HepG2 (cell line): ENCODE results near the gene RIPOR3. TPM values are rescaled to one million over a fixed set of nuclear protein-coding genes. Genes with fewer than 3 reads are reported as not detected.

Experiments used
- GPBP1L1 ChIP-seq: sonication (generic); formaldehyde crosslinking; IDR thresholded peaks from 2 replicates; pipeline ENCODE4 v1.5.0; 2020; ENCODE audit warnings: mild to moderate bottlenecking, missing genetic modification reagents
- JUND ChIP-seq: sonication (generic); formaldehyde crosslinking; IDR thresholded peaks from 2 replicates; pipeline ENCODE4 v1.8.0; 2022; ENCODE audit warnings: mild to moderate bottlenecking, missing genetic modification reagents
- NBN ChIP-seq: fragments of 450-650 bp; conservative IDR thresholded peaks from 2 replicates; pipeline ENCODE4 v1.6.1; 2017
- NCOA2 ChIP-seq: sonication (generic); formaldehyde crosslinking; IDR thresholded peaks from 2 replicates; pipeline ENCODE4 v1.8.0; 2022; ENCODE audit warnings: inconsistent platforms
- THAP8 ChIP-seq: sonication (generic); formaldehyde crosslinking; IDR thresholded peaks from 2 replicates; pipeline ENCODE4 v1.5.1; 2020; ENCODE audit warnings: missing genetic modification reagents, mild to moderate bottlenecking, borderline replicate concordance
- ZHX2 ChIP-seq, 2 experiments: sonication (generic) in 1 of 2; formaldehyde crosslinking in 1 of 2; IDR thresholded peaks; 2 replicates each; pipeline versions ENCODE4 v1.6.1 to v1.9.0; 2014 to 2022; ENCODE audit warnings: antibody characterized with exemption in 1 of 2, borderline replicate concordance in 1 of 2, inconsistent platforms in 1 of 2, low read depth in 1 of 2, missing genetic modification reagents in 1 of 2
- ZNF407 ChIP-seq: sonication (generic); formaldehyde crosslinking; IDR thresholded peaks from one replicate; pipeline ENCODE4 v1.5.1; 2020; ENCODE audit warnings: mild to moderate bottlenecking, missing genetic modification reagents; ENCODE audit errors: not compliant biosample characterization
- ZNF597 ChIP-seq: sonication (generic); formaldehyde crosslinking; IDR thresholded peaks from 2 replicates; pipeline ENCODE4 v1.5.0; 2020; ENCODE audit warnings: missing genetic modification reagents
- ZNF766 ChIP-seq: sonication (generic); formaldehyde crosslinking; IDR thresholded peaks from 2 replicates; pipeline ENCODE4 v1.5.0; 2020; ENCODE audit warnings: missing genetic modification reagents, borderline replicate concordance
- polyA plus RNA-seq, 8 experiments: library from polyadenylated mRNA; depleted of rRNA in 3 of 8; stranded (reverse) in 7 of 8; unstranded in 1 of 8; fragments of >200 nt; fragmentation: Illumina TruSeq in 4 of 8; extraction: Trizol in 4 of 8; gene quantifications; 2 replicates each; pipeline versions ENCODE4 v1.2.1 to v1.2.3, GENCODE V29; 2011 to 2016; ENCODE audit warnings: low read depth in 4 of 8, missing spikeins in 1 of 8, mixed read lengths in 1 of 8; ENCODE audit not compliant: insufficient read depth in 1 of 8
- total RNA-seq, 5 experiments: library from RNA; depleted of rRNA; stranded (reverse); fragments of >200 nt; fragmentation: Illumina TruSeq; extraction: Trizol; gene quantifications; 2 replicates each; pipeline ENCODE4 v1.2.3, GENCODE V29; 2016; ENCODE audit warnings: low read depth in 1 of 5

Gene RIPOR3
- total and polyA plus RNA-seq, 2 of the 13 experiments (the other 11 are each of a cell fraction or from before 2014, with no cell fraction given): 0.18 TPM; not detected in 1

- TF ChIP-seq ZNF407 (CRISPR knock-in tag): peak; percentile 58
- TF ChIP-seq JUND: peak; percentile 100
- TF ChIP-seq THAP8 (CRISPR knock-in tag): no peak
- peak; percentile 91; the same call in 1 of the 2 replicates for TF ChIP-seq ZNF766
- TF ChIP-seq ZNF597 (CRISPR knock-in tag): no peak
- peak; percentile 90 for TF ChIP-seq NCOA2 (CRISPR knock-in tag)
- TF ChIP-seq NBN: no peak
- TF ChIP-seq ZHX2 (IDR thresholded peaks at IDR 0.05; ENCODE audit: low read depth): peak; percentile 66; the same call in 1 of the 2 replicates
- TF ChIP-seq ZHX2 (CRISPR knock-in tag; IDR thresholded peaks at IDR 0.05; ENCODE audit: borderline replicate concordance): no peak
- TF ChIP-seq GPBP1L1: no peak
Measured at GRCh38 chr20:50645253-50646068, 45.9 kb downstream of the RIPOR3 start (continued).
